ENCODE results near the gene RFNG.

DNA sequence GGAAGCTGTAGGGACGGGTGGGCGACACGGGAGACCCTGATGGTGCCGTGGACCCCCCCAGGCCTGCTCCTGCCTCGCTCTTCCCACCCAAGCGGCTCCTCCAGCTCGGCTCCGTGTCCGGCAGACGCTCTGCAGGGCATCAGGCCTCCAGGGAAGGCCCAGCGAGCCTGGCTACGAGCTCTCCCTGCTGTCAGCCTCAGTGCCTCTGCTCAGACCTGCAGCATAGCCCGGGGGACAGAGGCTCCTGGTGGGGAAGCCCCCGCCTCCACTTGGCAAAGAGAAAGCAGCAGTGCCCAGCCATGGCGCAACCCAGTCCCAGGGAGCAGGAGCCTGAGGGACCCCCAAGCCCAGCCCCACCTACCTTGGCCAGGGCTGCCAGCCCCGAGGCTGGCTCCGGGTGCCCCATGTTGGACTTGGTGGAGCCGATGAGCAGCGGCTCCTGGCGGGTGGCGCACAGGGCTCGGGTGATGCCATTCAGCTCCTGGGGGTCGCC lies 40.5 kb upstream of the RFNG start:
- TF ChIP-seq, protein P1, sequence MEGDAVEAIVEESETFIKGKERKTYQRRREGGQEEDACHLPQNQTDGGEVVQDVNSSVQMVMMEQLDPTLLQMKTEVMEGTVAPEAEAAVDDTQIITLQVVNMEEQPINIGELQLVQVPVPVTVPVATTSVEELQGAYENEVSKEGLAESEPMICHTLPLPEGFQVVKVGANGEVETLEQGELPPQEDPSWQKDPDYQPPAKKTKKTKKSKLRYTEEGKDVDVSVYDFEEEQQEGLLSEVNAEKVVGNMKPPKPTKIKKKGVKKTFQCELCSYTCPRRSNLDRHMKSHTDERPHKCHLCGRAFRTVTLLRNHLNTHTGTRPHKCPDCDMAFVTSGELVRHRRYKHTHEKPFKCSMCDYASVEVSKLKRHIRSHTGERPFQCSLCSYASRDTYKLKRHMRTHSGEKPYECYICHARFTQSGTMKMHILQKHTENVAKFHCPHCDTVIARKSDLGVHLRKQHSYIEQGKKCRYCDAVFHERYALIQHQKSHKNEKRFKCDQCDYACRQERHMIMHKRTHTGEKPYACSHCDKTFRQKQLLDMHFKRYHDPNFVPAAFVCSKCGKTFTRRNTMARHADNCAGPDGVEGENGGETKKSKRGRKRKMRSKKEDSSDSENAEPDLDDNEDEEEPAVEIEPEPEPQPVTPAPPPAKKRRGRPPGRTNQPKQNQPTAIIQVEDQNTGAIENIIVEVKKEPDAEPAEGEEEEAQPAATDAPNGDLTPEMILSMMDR (IDR thresholded peaks at IDR 0.05): no peak
- TF ChIP-seq POLR2A (IDR thresholded peaks at IDR 0.05): no peak
